AG04450 (cell line): ENCODE results near the gene CLDN34. TPM values are rescaled to one million over a fixed set of nuclear protein-coding genes. Genes with fewer than 3 reads are reported as not detected.

Experiments used
- CTCF ChIA-PET: fragments of 300-600, 350-600 bp; formaldehyde crosslinking; extraction: SDS; loops from one replicate; lab custom pipeline; 2022; ENCODE audit warnings: antibody characterized with exemption, inconsistent platforms; lab: Charles Lee
- POLR2A ChIA-PET: fragments of 350-600 bp; formaldehyde crosslinking; extraction: SDS; loops from one replicate; lab custom pipeline; 2021; ENCODE audit warnings: antibody characterized with exemption, inconsistent platforms; lab: Yijun Ruan, JAX
- DNase-seq: peaks from one replicate; pipeline ENCODE4 v3.0.0-alpha.2; 2011; ENCODE audit warnings: low read depth, low spot score
- H3K27ac ChIP-seq: one replicate; pipeline ENCODE4 v1.5.1; 2012; ENCODE audit warnings: low read depth, low read length, control low read depth
- H3K27me3 ChIP-seq: one replicate; pipeline ENCODE4 v1.6.0; 2012; ENCODE audit warnings: low read length; ENCODE audit not compliant: control insufficient read depth, insufficient read depth
- H3K4me3 ChIP-seq: 2 replicates; pipeline ENCODE4 v1.5.1; 2011; ENCODE audit warnings: mild to moderate bottlenecking, low read depth, low read length, control low read depth
- H3K9me3 ChIP-seq: 2 replicates; pipeline ENCODE4 v1.5.1; 2012; ENCODE audit warnings: low read length; ENCODE audit not compliant: control insufficient read depth, insufficient read depth
- CTCF ChIP-seq: IDR thresholded peaks from 2 replicates; pipeline ENCODE4 v1.5.1; 2011; ENCODE audit warnings: low read depth, low read length, control low read depth, inconsistent platforms
- polyA plus RNA-seq: library from polyadenylated mRNA; depleted of rRNA; stranded (reverse); fragments of >200 nt; gene quantifications from 2 replicates; pipeline ENCODE4 v1.2.3, GENCODE V29; 2011

Gene CLDN34
- polyA plus RNA-seq, 1 experiment = 0.11 TPM

- no peak for TF ChIP-seq CTCF
- no peaks in the 10 kb centered on the region for H3K9me3 ChIP-seq
- CTCF ChIA-PET = no interaction called here
- no peak for DNase-seq
- no peaks in the 10 kb centered on the region for H3K27me3 ChIP-seq
- no peak overlapping the region for H3K4me3 ChIP-seq
- H3K27ac ChIP-seq = no peak overlapping the region
- POLR2A ChIA-PET = no interaction called here
Observed at GRCh38 chrX:10006770-10007169, 39.6 kb downstream of the CLDN34 start.

DNA sequence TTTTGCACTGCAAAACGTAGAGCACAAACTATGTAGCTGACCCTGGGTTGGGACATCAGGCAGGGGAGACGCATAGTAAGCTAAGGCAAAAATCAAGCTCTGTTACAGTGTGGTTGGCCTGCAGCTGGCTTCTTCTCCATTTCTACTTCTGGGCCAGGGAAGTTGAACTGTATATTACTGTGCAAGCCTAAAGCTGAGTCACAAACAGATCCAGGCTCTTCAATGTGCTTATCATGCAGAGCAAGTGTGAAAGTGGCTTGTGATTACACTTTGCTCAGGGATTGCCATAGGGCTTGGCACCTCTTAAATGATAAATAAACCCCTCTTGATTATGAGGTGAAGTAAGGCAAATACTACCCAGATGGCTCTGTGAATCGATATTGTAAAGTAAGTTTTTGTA is 40.5 kb downstream of the CLDN34 start:
- POLR2A ChIA-PET = interaction anchor here (0.6 kb wide), 1 partner anchor 111 kb away, joined by 3 read pairs; no protein-coding TSS in a partner anchor
- TF ChIP-seq CTCF = no peak
- no peak overlapping the region for H3K4me3 ChIP-seq
- no peaks in the 10 kb centered on the region for H3K9me3 ChIP-seq
- H3K27me3 ChIP-seq = no peaks in the 10 kb centered on the region
- H3K27ac ChIP-seq = no peak overlapping the region
- peak; percentile 18 for DNase-seq
- CTCF ChIA-PET = interaction anchor here (1.1 kb wide), 1 partner anchor 112 kb away, joined by 5 read pairs; no protein-coding TSS in a partner anchor

GRCh38 chrX:10008483-10009056 is 41.4 kb downstream of the CLDN34 start:
- POLR2A ChIA-PET = interaction anchor here (0.8 kb wide), 1 partner anchor 9 kb away, joined by 3 read pairs; no protein-coding TSS in a partner anchor
- Histone ChIP-seq H3K27me3 (no peaks in the 10 kb centered on the region), H3K4me3 (no peak overlapping the region), H3K9me3 (no peaks in the 10 kb centered on the region), H3K27ac (no peak overlapping the region)
- DNase-seq = no peak
- CTCF ChIA-PET = no interaction called here
- TF ChIP-seq CTCF = no peak

- ChIA-PET CTCF (no interaction called here), POLR2A (no interaction called here)
- DNase-seq = no peak
- Histone ChIP-seq H3K27ac (no peak overlapping the region), H3K27me3 (no peaks in the 10 kb centered on the region), H3K4me3 (no peak overlapping the region), H3K9me3 (no peaks in the 10 kb centered on the region)
- no peak for TF ChIP-seq CTCF
Observed at GRCh38 chrX:10009741-10010140, 42.6 kb downstream of the CLDN34 start.

- ChIA-PET POLR2A (no interaction called here), CTCF (interaction anchor here (3.0 kb wide), 1 partner anchor 109 kb away, joined by 16 read pairs; no protein-coding TSS in a partner anchor)
- no peaks in the 10 kb centered on the region for H3K27me3 ChIP-seq
- H3K4me3 ChIP-seq = no peak overlapping the region
- peak overlapping the region; percentile 47 for H3K27ac ChIP-seq
- DNase-seq = no peak
- TF ChIP-seq CTCF = no peak
- H3K9me3 ChIP-seq = no peaks in the 10 kb centered on the region
Observed at GRCh38 chrX:10010686-10011085, 43.5 kb downstream of the CLDN34 start.
